ENCODE measurements around the gene PRPF6.

PRPF6 gene

GRCh38 chr20:63980806-63981728 lies at the start of gene PRPF6:
PRPF6 (plus strand) TSS chr20:63981132; CDS start chr20:63981246, 114 bp downstream.
- peak; percentile 94 to 96 for DNase-seq

GRCh38 chr20:63931735-63932134 lies 49.2 kb upstream of the PRPF6 start:
- no peak for DNase-seq

- DNase-seq: no peak
Measured at GRCh38 chr20:63932606-63933160, 48.2 kb upstream of the PRPF6 start.

- DNase-seq: no peak
Measured at GRCh38 chr20:63933646-63934045, 47.3 kb upstream of the PRPF6 start.

GRCh38 chr20:63934271-63935068 lies 46.5 kb upstream of the PRPF6 start:
- DNase-seq: no peak

GRCh38 chr20:63935447-63935846 lies 45.5 kb upstream of the PRPF6 start:
- no peak for DNase-seq

GRCh38 chr20:63937596-63937995 lies 43.3 kb upstream of the PRPF6 start:
- DNase-seq: no peak

GRCh38 chr20:63939061-63939935 lies 41.6 kb upstream of the PRPF6 start:
- DNase-seq: no peak

- no peak for DNase-seq
Measured at GRCh38 chr20:63940071-63940471, 40.9 kb upstream of the PRPF6 start.

- no peak for DNase-seq
Measured at GRCh38 chr20:63940472-63941266, 40.3 kb upstream of the PRPF6 start.

GRCh38 chr20:63941282-63942081 lies 39.5 kb upstream of the PRPF6 start:
- DNase-seq: peak; percentile 87 to 88

GRCh38 chr20:63942250-63942951 lies 38.5 kb upstream of the PRPF6 start:
- peak in 1 of 2 donors; percentile 45 for DNase-seq

GRCh38 chr20:63942969-63943807 lies 37.7 kb upstream of the PRPF6 start:
- DNase-seq: no peak

- no peak for DNase-seq
Measured at GRCh38 chr20:63943808-63944077, 37.2 kb upstream of the PRPF6 start.

GRCh38 chr20:63944078-63944941 lies 36.6 kb upstream of the PRPF6 start:
- no peak for DNase-seq

GRCh38 chr20:63945031-63945658 lies 35.8 kb upstream of the PRPF6 start:
- no peak for DNase-seq
